ENCODE measurements around the gene LPCAT2.

LPCAT2 gene, protein sequence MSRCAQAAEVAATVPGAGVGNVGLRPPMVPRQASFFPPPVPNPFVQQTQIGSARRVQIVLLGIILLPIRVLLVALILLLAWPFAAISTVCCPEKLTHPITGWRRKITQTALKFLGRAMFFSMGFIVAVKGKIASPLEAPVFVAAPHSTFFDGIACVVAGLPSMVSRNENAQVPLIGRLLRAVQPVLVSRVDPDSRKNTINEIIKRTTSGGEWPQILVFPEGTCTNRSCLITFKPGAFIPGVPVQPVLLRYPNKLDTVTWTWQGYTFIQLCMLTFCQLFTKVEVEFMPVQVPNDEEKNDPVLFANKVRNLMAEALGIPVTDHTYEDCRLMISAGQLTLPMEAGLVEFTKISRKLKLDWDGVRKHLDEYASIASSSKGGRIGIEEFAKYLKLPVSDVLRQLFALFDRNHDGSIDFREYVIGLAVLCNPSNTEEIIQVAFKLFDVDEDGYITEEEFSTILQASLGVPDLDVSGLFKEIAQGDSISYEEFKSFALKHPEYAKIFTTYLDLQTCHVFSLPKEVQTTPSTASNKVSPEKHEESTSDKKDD

DNA sequence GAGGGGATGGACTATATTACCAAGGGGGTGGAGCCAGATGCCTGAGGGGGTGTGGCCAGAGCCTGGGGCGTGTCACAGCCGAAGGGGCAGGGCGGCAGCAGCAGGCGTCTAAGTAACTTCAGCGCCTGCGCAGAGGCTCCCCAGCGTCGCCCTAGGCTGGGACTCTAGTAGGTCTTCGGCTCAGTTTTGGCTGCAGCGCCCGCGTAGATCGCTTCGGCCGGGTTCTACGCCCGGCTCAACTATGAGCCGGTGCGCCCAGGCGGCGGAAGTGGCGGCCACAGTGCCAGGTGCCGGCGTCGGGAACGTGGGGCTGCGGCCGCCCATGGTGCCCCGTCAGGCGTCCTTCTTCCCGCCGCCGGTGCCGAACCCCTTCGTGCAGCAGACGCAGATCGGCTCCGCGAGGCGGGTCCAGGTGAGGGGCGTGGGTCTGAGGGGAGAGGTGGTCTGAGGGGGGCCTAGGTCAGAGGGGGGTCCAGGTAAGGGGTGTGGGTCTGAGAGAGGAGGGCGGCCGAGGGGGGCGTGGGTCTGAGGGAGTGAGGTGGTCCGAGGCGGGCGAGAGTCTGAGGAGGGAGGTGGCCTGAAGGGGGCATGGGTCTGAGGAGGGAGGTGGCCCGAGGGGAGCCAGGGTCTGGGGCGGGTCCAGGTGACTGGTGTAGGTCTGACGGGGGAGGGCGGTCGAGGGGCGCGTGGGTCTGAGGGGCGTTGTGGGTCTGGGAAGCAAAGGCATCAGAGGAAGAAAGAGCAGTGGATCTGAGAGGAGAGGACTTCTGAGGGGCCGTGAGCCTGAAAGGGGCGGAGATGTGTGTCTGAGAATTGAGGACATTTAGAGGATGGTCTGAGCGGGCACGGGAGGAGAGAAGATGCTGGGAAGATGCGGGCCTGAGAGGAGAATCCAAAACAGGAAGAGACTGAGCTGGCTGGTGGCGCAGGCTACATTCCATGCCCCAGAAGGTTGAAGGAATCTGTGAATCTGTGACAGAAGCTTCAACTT, at the start of gene LPCAT2:
Gene LPCAT2, plus strand, starts transcription at position 132 of the 991 bp plus-strand sequence. Its CDS starts 110 bp downstream, at position 242.
- H3K36me3 ChIP-seq (ENCODE audit: control insufficient read depth, low read depth, low read length): no peaks in the 10 kb centered on the region
- peak within 1 kb of the TSS; percentile 70 for H3K4me3 ChIP-seq (ENCODE audit: low read length)
- H3K9ac ChIP-seq (ENCODE audit: low read length): peak within 1 kb of the TSS; percentile 47
- H3K27ac ChIP-seq (ENCODE audit: low read length): no peak within 1 kb of the TSS
- peaks cover 12% of the 10 kb centered on the region for H3K27me3 ChIP-seq (ENCODE audit: control insufficient read depth, insufficient read depth, low read length)
- peaks cover 6% of the 10 kb centered on the region for H3K4me1 ChIP-seq (ENCODE audit: control insufficient read depth, low read depth, low read length)
- peaks cover 8% of the 10 kb centered on the region for H3K9me3 ChIP-seq (ENCODE audit: control insufficient read depth, low read depth, low read length)

DNA sequence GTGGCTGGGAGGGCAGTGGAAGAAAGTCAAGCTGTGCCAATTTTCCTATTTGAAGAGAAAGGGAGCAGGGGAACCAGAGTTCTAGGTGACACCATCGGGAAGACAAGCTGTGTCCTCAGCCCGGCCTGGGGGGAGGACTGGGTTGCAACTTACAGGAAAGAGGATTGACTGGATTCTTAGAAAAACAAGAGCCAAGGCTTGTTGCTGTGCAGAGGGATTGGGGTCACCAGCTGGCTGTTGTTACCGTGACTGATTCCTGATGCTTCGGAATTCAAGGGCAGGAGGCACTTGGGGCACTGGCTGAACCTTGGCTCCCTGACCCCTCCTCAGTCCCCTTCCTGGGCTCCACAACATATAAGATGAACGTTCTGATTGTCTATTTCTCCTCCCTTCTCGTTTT, 46.6 kb upstream of the LPCAT2 start:
- Histone ChIP-seq H3K27ac (ENCODE audit: low read length) (no peak overlapping the region), H3K27me3 (ENCODE audit: control insufficient read depth, insufficient read depth, low read length) (no peaks in the 10 kb centered on the region), H3K4me3 (ENCODE audit: low read length) (no peak overlapping the region), H3K36me3 (ENCODE audit: control insufficient read depth, low read depth, low read length) (no peaks in the 10 kb centered on the region), H3K9me3 (ENCODE audit: control insufficient read depth, low read depth, low read length) (no peaks in the 10 kb centered on the region), H3K9ac (ENCODE audit: low read length) (no peak overlapping the region), H3K4me1 (ENCODE audit: control insufficient read depth, low read depth, low read length) (no peaks in the 10 kb centered on the region)

DNA sequence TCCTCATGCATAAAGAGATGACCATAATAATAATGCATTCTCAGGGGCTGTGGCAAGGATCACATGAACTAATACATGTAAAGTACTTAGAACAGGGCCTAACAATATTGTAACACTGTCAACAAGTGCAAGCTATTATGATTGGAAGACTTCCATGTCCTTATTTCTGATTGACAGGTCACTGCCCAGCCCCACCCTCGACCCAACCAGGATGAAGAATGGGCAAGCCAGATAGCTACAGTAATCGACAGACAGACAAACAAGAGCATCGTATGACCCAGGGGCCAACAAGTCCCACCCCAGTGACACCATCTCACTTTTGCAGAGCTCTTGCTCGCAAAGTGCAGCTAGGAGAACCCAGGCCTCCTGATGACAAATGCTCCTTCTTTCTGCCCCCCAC, 44.5 kb upstream of the LPCAT2 start:
- Histone ChIP-seq H3K27ac (ENCODE audit: low read length) (no peak overlapping the region), H3K9ac (ENCODE audit: low read length) (no peak overlapping the region), H3K36me3 (ENCODE audit: control insufficient read depth, low read depth, low read length) (no peaks in the 10 kb centered on the region), H3K9me3 (ENCODE audit: control insufficient read depth, low read depth, low read length) (no peaks in the 10 kb centered on the region), H3K27me3 (ENCODE audit: control insufficient read depth, insufficient read depth, low read length) (no peaks in the 10 kb centered on the region), H3K4me3 (ENCODE audit: low read length) (no peak overlapping the region), H3K4me1 (ENCODE audit: control insufficient read depth, low read depth, low read length) (peaks cover 4% of the 10 kb centered on the region)

- Histone ChIP-seq H3K4me3 (ENCODE audit: low read length) (no peak overlapping the region), H3K27me3 (ENCODE audit: control insufficient read depth, insufficient read depth, low read length) (no peaks in the 10 kb centered on the region), H3K9ac (ENCODE audit: low read length) (no peak overlapping the region), H3K36me3 (ENCODE audit: control insufficient read depth, low read depth, low read length) (no peaks in the 10 kb centered on the region), H3K27ac (ENCODE audit: low read length) (no peak overlapping the region), H3K4me1 (ENCODE audit: control insufficient read depth, low read depth, low read length) (peaks cover 5% of the 10 kb centered on the region), H3K9me3 (ENCODE audit: control insufficient read depth, low read depth, low read length) (no peaks in the 10 kb centered on the region)
These were observed 43.6 kb upstream of the LPCAT2 start for GRCh38 chr16:55465077-55465896.

DNA sequence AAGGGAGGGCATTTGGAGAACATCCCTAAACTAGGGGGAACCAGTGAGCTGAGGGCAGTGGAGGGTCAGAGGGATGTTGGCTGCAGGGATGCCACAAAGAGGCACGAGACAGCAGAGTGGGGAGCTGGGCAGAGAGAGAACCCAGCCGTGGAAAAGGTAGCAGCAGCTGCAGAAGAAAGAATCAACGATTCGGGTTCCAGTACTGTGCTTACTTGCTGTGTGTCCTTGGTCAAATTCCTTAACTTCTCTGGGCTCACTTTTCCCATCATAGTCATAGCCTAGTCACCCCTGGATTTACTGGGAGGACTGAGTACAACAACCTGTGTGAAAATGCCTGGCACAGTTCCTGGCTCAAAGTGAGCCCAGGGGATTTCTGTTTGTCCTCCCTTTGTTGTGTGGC, 42.7 kb upstream of the LPCAT2 start:
- no peaks in the 10 kb centered on the region for H3K36me3 ChIP-seq (ENCODE audit: control insufficient read depth, low read depth, low read length)
- H3K9me3 ChIP-seq (ENCODE audit: control insufficient read depth, low read depth, low read length): no peaks in the 10 kb centered on the region
- H3K27me3 ChIP-seq (ENCODE audit: control insufficient read depth, insufficient read depth, low read length): peaks cover 2% of the 10 kb centered on the region
- H3K4me1 ChIP-seq (ENCODE audit: control insufficient read depth, low read depth, low read length): peaks cover 10% of the 10 kb centered on the region
- H3K4me3 ChIP-seq (ENCODE audit: low read length): no peak overlapping the region
- H3K9ac ChIP-seq (ENCODE audit: low read length): no peak overlapping the region
- no peak overlapping the region for H3K27ac ChIP-seq (ENCODE audit: low read length)

DNA sequence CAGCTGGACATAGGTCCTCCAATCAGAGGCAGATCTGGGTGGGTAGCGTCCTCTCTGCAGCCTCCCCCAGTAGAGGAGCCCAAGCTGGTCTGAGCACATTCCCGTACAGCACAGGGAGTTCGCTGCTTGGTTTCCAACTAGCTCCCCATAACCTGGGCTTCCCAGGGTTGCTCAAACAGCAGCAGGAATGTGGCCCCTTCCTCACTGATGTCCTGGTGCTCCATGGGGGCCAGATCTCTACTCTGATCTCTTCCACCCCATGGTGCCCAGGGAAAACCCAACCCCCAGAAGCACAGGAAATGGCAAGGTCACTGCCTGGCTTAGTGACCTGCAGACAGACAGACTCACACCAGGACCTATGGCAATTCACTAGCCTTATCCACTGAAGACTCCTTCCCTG, 41.0 kb upstream of the LPCAT2 start:
- no peak overlapping the region for H3K27ac ChIP-seq (ENCODE audit: low read length)
- no peak overlapping the region for H3K9ac ChIP-seq (ENCODE audit: low read length)
- H3K4me3 ChIP-seq (ENCODE audit: low read length): no peak overlapping the region
- H3K27me3 ChIP-seq (ENCODE audit: control insufficient read depth, insufficient read depth, low read length): peaks cover 7% of the 10 kb centered on the region
- H3K4me1 ChIP-seq (ENCODE audit: control insufficient read depth, low read depth, low read length): peaks cover 10% of the 10 kb centered on the region
- no peaks in the 10 kb centered on the region for H3K9me3 ChIP-seq (ENCODE audit: control insufficient read depth, low read depth, low read length)
- no peaks in the 10 kb centered on the region for H3K36me3 ChIP-seq (ENCODE audit: control insufficient read depth, low read depth, low read length)

DNA sequence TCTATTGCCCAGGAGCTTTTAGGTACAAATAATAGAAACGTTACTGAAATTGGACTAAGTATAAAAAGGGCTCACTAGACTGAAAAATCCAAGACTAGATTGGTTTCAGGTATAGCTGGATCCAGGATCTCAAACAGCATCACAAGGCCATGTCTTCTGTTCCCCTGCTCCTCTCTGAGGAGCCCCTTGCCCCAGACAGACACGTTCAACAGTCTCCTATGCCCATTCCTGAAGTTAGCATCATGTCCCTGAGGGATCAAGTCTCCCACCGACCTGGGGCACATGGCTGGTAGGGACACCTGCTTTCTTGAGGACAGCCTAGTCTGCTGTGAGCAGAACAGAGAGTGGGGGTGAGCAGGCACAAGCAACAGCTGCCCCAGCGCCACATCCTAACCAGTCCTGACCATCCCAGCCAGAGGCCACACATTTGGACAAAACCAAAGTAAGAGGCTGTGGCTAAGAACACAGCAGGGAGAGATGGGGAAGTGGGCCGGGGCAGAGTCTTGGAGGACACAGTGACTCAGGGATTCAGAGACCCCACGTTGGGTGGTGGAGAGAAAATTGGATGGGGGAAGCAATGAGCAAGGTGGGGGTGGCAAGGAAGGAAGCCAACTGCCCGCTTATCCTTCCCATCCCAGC, 40.4 kb upstream of the LPCAT2 start:
- Histone ChIP-seq H3K27ac (ENCODE audit: low read length) (no peak overlapping the region), H3K4me3 (ENCODE audit: low read length) (no peak overlapping the region), H3K4me1 (ENCODE audit: control insufficient read depth, low read depth, low read length) (peaks cover 10% of the 10 kb centered on the region), H3K9me3 (ENCODE audit: control insufficient read depth, low read depth, low read length) (no peaks in the 10 kb centered on the region), H3K9ac (ENCODE audit: low read length) (no peak overlapping the region), H3K36me3 (ENCODE audit: control insufficient read depth, low read depth, low read length) (no peaks in the 10 kb centered on the region), H3K27me3 (ENCODE audit: control insufficient read depth, insufficient read depth, low read length) (peaks cover 7% of the 10 kb centered on the region)

DNA sequence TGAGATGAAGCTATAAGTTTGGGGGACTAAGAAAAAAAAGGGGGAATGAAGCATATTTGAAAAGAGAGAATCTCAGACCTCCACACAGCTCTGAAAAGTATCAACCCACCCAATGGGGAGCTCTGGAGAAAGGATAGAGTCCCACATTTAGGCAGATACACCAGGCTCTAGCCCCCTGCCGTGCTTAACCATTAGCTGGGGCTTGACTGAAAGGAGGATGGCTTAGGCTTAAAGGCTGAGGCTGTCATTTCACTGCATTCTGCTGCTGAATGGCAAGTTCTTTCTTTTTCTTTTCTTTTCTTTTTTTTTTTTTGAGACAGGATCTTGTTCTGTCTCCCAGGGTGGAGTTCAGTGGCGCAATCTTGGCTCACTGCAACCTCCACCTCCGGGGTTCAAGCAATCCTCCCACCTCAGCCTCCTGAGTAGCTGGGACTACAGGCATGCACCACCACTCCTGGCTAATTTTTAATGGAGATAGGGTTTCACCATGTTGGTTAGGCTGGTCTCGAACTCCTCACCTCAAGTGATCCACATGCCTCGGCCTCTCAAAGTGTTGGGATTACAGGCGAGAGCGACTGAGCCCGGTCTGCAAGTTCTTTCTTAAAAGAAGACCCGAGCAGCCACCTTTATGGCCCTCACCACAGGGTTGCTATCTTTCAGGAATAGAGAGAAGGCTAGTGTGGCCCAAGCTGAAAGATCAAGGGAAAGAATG, 38.9 kb upstream of the LPCAT2 start:
- Histone ChIP-seq H3K9ac (ENCODE audit: low read length) (no peak overlapping the region), H3K27ac (ENCODE audit: low read length) (no peak overlapping the region), H3K4me3 (ENCODE audit: low read length) (no peak overlapping the region), H3K27me3 (ENCODE audit: control insufficient read depth, insufficient read depth, low read length) (peaks cover 7% of the 10 kb centered on the region), H3K9me3 (ENCODE audit: control insufficient read depth, low read depth, low read length) (no peaks in the 10 kb centered on the region), H3K4me1 (ENCODE audit: control insufficient read depth, low read depth, low read length) (peaks cover 14% of the 10 kb centered on the region), H3K36me3 (ENCODE audit: control insufficient read depth, low read depth, low read length) (no peaks in the 10 kb centered on the region)

GRCh38 chr16:55470533-55471371, 38.1 kb upstream of the LPCAT2 start:
- Histone ChIP-seq H3K27ac (ENCODE audit: low read length) (no peak overlapping the region), H3K4me3 (ENCODE audit: low read length) (no peak overlapping the region), H3K4me1 (ENCODE audit: control insufficient read depth, low read depth, low read length) (peaks cover 14% of the 10 kb centered on the region), H3K27me3 (ENCODE audit: control insufficient read depth, insufficient read depth, low read length) (peaks cover 13% of the 10 kb centered on the region), H3K9ac (ENCODE audit: low read length) (no peak overlapping the region), H3K9me3 (ENCODE audit: control insufficient read depth, low read depth, low read length) (no peaks in the 10 kb centered on the region), H3K36me3 (ENCODE audit: control insufficient read depth, low read depth, low read length) (no peaks in the 10 kb centered on the region)

Measured in iPS-18a (cell line).